Central memory CD8-positive, alpha-beta T cell (primary cell): ENCODE results near the gene SYVN1.
A peak's percentile ranks its signal among the peaks of the same experiment; 100 is the strongest.
"Not testable (repeated sequence)": the region's sequence is repeated elsewhere in the genome, so short reads cannot be mapped to it uniquely, and the experiment has no call there.

Experiments
- ATAC-seq: fragments of 150-1000 bp; cut with Tn5 transposase; replicated peaks from 2 replicates; pipeline ENCODE4 v1.10.0; 2022; ENCODE audit warnings: mild to moderate bottlenecking, moderate FRiP score, moderate number of reproducible peaks; ENCODE audit not compliant: poor library complexity, severe bottlenecking; ENCODE audit errors: extremely low read depth
- DNase-seq, 2 donors: peaks; one replicate each; pipeline ENCODE4 v3.0.0; 2021; ENCODE audit warnings: low spot score in 2 of 2
- H3K27ac Mint-ChIP-seq: one replicate; pipeline ENCODE4 v1.8.0; 2022; ENCODE audit warnings: low read depth, mild to moderate bottlenecking, moderate library complexity, mixed read lengths
- H3K27me3 Mint-ChIP-seq: one replicate; pipeline ENCODE4 v1.8.0; 2022; ENCODE audit warnings: mixed read lengths
- H3K36me3 Mint-ChIP-seq: one replicate; pipeline ENCODE4 v1.8.0; 2022; ENCODE audit warnings: mild to moderate bottlenecking, moderate library complexity, mixed read lengths; ENCODE audit not compliant: insufficient read depth
- H3K4me1 Mint-ChIP-seq: one replicate; pipeline ENCODE4 v1.8.0; 2022; ENCODE audit warnings: mixed read lengths
- H3K4me3 Mint-ChIP-seq: one replicate; pipeline ENCODE4 v1.8.0; 2022; ENCODE audit warnings: mild to moderate bottlenecking, moderate library complexity, mixed read lengths
- H3K9me3 Mint-ChIP-seq: one replicate; pipeline ENCODE4 v1.8.0; 2022; ENCODE audit warnings: mixed read lengths

SYVN1 gene

DNA sequence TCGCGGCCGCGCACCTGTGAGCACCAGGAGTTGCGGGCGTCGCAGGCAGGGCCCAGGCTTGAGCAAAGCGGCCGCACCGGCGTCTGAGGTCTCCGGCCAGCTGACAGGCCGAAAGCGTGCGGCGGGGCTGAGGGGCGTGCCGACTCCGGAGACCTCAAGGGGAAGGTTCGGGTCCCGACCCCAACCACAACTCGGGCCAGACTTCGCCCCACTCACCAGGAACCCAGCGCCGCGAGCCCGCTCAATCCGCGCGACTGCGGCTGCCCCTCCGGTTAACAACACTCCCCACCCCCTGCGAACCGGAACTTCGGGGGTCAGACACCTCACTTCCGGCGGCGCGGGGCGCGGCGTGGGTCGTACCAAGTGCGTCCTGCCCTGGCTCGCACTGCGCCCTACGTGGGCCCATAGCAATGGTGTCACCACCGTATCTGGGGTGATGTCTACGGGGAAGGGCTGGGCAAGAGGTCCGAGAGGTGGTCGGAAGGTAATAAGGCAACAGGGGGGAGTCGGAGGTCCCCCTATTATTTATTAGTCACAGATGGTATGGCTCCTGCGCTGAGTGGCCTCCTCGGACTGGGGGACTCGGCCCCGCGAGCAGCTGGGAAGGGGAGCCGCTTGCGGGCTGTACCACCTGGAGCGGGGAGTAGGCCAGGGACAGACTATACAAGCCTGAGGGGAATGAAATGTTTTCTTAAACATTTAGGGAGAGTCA lies at the start of gene SYVN1:
SYVN1 (minus strand) TSS at position 280 of the 712 bp plus-strand sequence. CDS start 918 bp downstream, outside the sequence.
- peaks cover 24% of the 10 kb centered on the region for H3K36me3 Mint-ChIP-seq
- H3K27me3 Mint-ChIP-seq, result no peaks in the 10 kb centered on the region
- H3K9me3 Mint-ChIP-seq, result no peaks in the 10 kb centered on the region
- DNase-seq (peak; percentile 85 to 87), ATAC-seq (peak; percentile 82)
- peak within 1 kb of the TSS; percentile 96 for H3K4me3 Mint-ChIP-seq
- peak within 1 kb of the TSS; percentile 99 for H3K27ac Mint-ChIP-seq
- H3K4me1 Mint-ChIP-seq, result peaks cover 44% of the 10 kb centered on the region

GRCh38 chr11:65183201-65183891 lies 49.0 kb upstream of the SYVN1 start:
- Mint-ChIP-seq H3K9me3 (no peaks in the 10 kb centered on the region), H3K4me3 (peak overlapping the region; percentile 89), H3K27ac (no peak overlapping the region), H3K27me3 (no peaks in the 10 kb centered on the region), H3K36me3 (peaks cover 8% of the 10 kb centered on the region), H3K4me1 (peaks cover 31% of the 10 kb centered on the region)
- ATAC-seq, result no peak
- DNase-seq, result no peak

DNA sequence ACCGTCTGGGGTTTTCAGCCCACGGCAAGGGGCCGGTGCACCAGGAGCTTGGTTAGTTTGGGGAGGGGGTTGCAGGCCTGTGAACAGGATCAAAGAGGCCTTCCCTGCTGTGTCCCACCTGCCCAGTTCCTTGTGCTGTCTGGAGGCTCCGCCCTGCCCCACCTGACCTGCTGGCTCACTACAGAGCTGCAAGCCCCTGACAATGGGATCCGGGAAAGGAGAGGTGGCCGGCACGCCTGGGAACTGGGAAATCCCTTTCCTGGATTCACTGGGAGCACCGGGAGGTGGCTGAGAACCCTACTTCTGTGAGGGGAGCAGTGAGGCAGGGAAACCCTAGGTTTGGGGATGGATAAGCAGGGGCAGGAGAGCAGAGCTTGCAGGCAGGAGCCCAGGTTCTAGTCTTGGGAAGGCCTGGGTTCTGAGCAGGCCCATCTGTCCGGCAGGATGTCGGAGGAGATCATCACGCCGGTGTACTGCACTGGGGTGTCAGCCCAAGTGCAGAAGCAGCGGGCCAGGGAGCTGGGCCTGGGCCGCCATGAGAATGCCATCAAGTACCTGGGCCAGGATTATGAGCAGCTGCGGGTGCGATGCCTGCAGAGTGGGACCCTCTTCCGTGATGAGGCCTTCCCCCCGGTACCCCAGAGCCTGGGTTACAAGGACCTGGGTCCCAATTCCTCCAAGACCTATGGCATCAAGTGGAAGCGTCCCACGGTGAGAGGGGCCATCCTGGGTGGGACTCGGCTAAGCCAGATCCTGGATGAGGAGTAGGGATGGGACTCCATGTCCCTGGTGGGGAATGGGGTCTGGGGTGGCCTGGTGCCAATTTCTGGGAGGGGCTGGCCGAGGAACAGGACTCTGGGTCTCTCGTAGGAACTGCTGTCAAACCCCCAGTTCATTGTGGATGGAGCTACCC lies 48.2 kb upstream of the SYVN1 start:
- H3K4me3 Mint-ChIP-seq, result peak overlapping the region; percentile 89
- H3K36me3 Mint-ChIP-seq, result peaks cover 7% of the 10 kb centered on the region
- no peaks in the 10 kb centered on the region for H3K27me3 Mint-ChIP-seq
- peaks cover 31% of the 10 kb centered on the region for H3K4me1 Mint-ChIP-seq
- no peak for DNase-seq
- no peak for ATAC-seq
- H3K9me3 Mint-ChIP-seq, result no peaks in the 10 kb centered on the region
- peak overlapping the region; percentile 87 for H3K27ac Mint-ChIP-seq

DNA sequence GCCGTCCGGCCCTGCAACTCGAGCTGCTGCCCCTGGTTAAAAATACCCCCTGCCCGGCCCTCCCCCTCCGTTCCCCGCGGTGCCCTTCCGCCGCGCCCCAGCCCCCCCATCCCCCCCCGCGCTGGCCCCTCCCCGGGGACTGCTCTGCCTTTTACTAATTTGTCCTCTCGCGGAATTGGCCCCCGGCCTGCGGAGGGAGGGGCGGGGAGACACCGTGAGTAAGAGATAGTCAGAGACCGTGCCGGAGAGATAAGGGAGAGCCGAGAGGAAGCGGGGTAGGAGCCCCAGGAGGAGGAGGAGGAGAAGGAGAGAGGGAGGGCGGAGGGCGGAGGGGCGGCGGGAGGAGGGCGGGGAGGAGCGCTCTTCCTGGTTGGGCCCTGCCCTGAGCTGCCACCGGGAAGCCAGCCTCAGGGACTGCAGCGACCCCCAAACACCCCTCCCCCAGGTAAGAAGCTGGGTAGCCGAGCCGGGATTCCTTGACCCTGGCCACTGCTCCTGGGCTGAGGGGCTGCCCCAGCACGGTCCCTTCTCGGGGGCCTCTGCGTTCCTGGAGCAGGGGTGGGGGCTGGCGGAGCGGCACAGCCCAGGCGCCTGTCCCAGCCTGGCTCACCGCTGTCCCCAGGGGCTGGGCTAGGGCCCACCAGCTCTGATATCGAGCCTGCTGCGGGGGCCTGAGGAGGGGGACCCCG lies 47.4 kb upstream of the SYVN1 start, which contains the start of gene CAPN1:
CAPN1 (plus strand) TSS at position 360 of the 689 bp plus-strand sequence. CDS start 774 bp downstream, outside the sequence.
- Mint-ChIP-seq H3K4me1 (peaks cover 31% of the 10 kb centered on the region), H3K27ac (peak within 1 kb of the TSS; percentile 87), H3K27me3 (no peaks in the 10 kb centered on the region), H3K36me3 (peaks cover 5% of the 10 kb centered on the region), H3K9me3 (no peaks in the 10 kb centered on the region), H3K4me3 (peak within 1 kb of the TSS; percentile 89)
- DNase-seq (peak in 1 of 2 donors; percentile 43), ATAC-seq (peak; percentile 71)

GRCh38 chr11:65180877-65181568 lies 46.7 kb upstream of the SYVN1 start:
- Mint-ChIP-seq H3K36me3 (peaks cover 1% of the 10 kb centered on the region), H3K27ac (peak overlapping the region; percentile 87), H3K4me1 (peaks cover 31% of the 10 kb centered on the region), H3K4me3 (peak overlapping the region; percentile 89), H3K9me3 (no peaks in the 10 kb centered on the region), H3K27me3 (no peaks in the 10 kb centered on the region)
- peak; percentile 35 to 41 for DNase-seq
- ATAC-seq, result peak; percentile 74

DNA sequence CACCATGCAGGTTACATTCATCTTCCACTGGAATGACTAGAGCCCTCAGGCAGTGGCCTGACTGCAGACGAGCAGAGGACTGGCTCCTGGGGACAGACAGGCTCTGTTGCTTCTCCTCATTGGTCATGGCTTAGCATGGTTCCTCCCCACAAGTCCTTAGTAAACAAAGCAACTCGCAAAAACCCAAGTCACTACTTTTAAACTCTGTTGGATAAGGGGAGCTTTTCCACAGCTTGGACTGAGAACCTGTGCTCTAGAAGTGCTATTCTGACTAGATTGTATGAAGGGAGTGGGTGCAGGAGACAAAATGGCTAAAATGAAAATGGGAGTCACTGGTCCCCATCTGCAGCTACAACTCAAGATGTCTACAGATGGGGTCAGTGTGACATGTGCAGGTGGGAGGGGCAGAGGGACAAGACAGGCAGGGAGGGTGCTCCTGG lies 40.3 kb upstream of the SYVN1 start:
- H3K27ac Mint-ChIP-seq, result not testable (repeated sequence)

DNA sequence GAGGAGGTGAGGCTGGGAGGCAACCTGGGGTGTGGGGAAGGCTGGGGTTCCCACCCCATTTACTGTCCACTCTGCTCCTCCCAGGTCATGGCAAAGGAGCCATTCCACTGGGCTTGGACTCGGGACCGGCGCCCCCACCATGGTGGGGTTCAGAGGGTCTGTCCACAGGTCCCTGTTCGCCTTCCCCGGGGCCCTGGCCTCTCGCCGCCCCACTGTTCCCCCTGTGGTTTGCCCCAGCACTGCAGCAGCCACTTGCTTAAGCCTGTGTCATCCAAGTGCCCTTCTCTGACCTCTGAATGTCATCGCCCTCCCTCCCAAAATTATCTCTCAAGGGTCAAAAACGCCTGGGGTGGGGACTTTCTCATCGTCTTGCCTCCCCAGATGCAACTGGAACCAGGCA lies 38.3 kb upstream of the SYVN1 start:
- Mint-ChIP-seq H3K27ac (no peak overlapping the region), H3K4me1 (peaks cover 6% of the 10 kb centered on the region), H3K4me3 (no peak overlapping the region), H3K27me3 (no peaks in the 10 kb centered on the region), H3K9me3 (no peaks in the 10 kb centered on the region), H3K36me3 (no peaks in the 10 kb centered on the region)
- no peak for ATAC-seq
- DNase-seq, result no peak

More for the DNA sequence above, 40.3 kb upstream of the SYVN1 start:
- H3K4me3 Mint-ChIP-seq, ATAC-seq, H3K9me3 Mint-ChIP-seq, H3K27me3 Mint-ChIP-seq, H3K4me1 Mint-ChIP-seq, DNase-seq, H3K36me3 Mint-ChIP-seq: not testable (repeated sequence)

GRCh38 chr11:65170058-65170534 lies 35.8 kb upstream of the SYVN1 start, which contains the start of gene SPDYC:
TSS of gene SPDYC (plus strand) at chr11:65170233. CDS start at chr11:65171358, 1,125 bp downstream.
- no peaks in the 10 kb centered on the region for H3K9me3 Mint-ChIP-seq
- no peaks in the 10 kb centered on the region for H3K36me3 Mint-ChIP-seq
- H3K4me1 Mint-ChIP-seq, result peaks cover 6% of the 10 kb centered on the region
- peak within 1 kb of the TSS; percentile 91 for H3K27ac Mint-ChIP-seq
- ATAC-seq, result no peak
- H3K4me3 Mint-ChIP-seq, result no peak within 1 kb of the TSS
- no peak for DNase-seq
- no peaks in the 10 kb centered on the region for H3K27me3 Mint-ChIP-seq

DNA sequence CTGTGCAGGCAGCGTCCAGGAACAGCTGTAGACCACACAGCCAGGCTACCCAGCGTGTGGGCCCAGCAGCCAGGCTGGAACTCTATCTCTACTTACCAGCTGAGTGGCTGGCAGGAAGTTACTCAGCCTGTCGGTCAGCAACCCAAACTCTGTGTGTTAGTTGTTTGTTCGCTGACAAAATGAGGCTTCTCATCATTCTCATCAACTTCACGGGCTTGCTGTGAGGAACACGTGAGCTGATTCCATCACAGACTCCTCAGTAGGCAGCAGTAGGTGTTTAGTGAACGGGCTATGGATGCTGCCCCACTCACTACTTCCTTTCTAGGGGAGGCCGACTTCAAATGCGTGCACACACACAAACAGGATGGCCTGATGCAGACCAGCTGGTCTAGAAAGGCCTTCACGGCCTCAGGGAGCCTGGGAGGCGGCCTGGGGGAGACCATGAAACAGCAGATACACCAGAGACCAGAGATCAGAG lies 34.9 kb upstream of the SYVN1 start:
- Mint-ChIP-seq H3K27ac (peak overlapping the region; percentile 91), H3K4me3 (no peak overlapping the region), H3K36me3 (no peaks in the 10 kb centered on the region), H3K27me3 (no peaks in the 10 kb centered on the region), H3K9me3 (no peaks in the 10 kb centered on the region), H3K4me1 (peaks cover 6% of the 10 kb centered on the region)
- DNase-seq (no peak), ATAC-seq (no peak)

DNA sequence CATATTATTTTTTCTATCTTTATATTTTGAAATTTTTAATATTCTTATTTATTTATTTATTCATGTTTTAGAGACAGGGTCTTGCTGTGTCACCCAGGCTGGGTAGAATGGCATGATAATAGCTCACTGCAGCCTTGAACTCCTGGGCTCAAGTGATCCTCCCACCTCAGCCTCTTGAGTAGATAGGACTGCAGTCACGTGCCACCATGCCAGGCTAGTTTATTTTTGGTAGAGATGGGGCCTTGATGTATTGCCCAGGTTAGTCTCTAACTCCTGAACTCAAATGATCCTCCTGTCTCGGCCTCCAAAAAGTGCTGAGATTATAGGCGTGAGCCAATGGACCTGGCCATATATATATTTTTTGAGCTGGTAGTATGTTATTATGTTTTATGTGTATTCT lies 33.3 kb upstream of the SYVN1 start:
- H3K4me1 Mint-ChIP-seq, result peaks cover 6% of the 10 kb centered on the region
- H3K4me3 Mint-ChIP-seq, result no peak overlapping the region
- DNase-seq, result no peak
- H3K9me3 Mint-ChIP-seq, result no peaks in the 10 kb centered on the region
- ATAC-seq, result no peak
- no peak overlapping the region for H3K27ac Mint-ChIP-seq
- no peaks in the 10 kb centered on the region for H3K27me3 Mint-ChIP-seq
- no peaks in the 10 kb centered on the region for H3K36me3 Mint-ChIP-seq

GRCh38 chr11:65166893-65167292 lies 32.6 kb upstream of the SYVN1 start:
- DNase-seq (no peak), ATAC-seq (no peak)
- H3K27me3 Mint-ChIP-seq, result no peaks in the 10 kb centered on the region
- H3K4me1 Mint-ChIP-seq, result peaks cover 6% of the 10 kb centered on the region
- H3K27ac Mint-ChIP-seq, result no peak overlapping the region
- no peaks in the 10 kb centered on the region for H3K9me3 Mint-ChIP-seq
- no peaks in the 10 kb centered on the region for H3K36me3 Mint-ChIP-seq
- no peak overlapping the region for H3K4me3 Mint-ChIP-seq
